HL-60 (cell line): ENCODE data around the gene KCNT2.

Experiments used
- DNase-seq, 2 experiments: peaks; one replicate each; pipeline ENCODE4 v3.0.0-alpha.2; 2010 to 2020; ENCODE audit warnings: low read depth in 1 of 2, low spot score in 1 of 2
- H3K27ac ChIP-seq: fragments of 250-450 bp; sonication (Bioruptor Pico); replicated peaks from 2 replicates; pipeline ENCODE4 v1.5.1; 2020; ENCODE audit warnings: mild to moderate bottlenecking, moderate library complexity
- H3K27me3 ChIP-seq: fragments of 250-450 bp; sonication (Bioruptor Pico); 2 replicates; pipeline ENCODE4 v1.5.1; 2021; ENCODE audit warnings: mild to moderate bottlenecking, moderate library complexity; ENCODE audit not compliant: insufficient read depth, poor library complexity, severe bottlenecking
- H3K4me3 ChIP-seq: replicated peaks from 2 replicates; pipeline ENCODE4 v1.5.1; 2011; ENCODE audit warnings: mild to moderate bottlenecking, control low read depth, low read length; ENCODE audit not compliant: insufficient read depth
- GABPA ChIP-seq: IDR thresholded peaks from 2 replicates; pipeline ENCODE4 v1.6.1; 2012; ENCODE audit warnings: low read depth
- POLR2AphosphoS5 ChIP-seq: IDR thresholded peaks from 2 replicates; pipeline ENCODE4 v1.6.1; 2012; ENCODE audit warnings: low read depth
- SPI1 ChIP-seq: IDR thresholded peaks from 2 replicates; pipeline ENCODE4 v1.6.1; 2012; ENCODE audit warnings: low read depth, mild to moderate bottlenecking, borderline replicate concordance
- TF ChIP-seq, protein P1 (sequence below): IDR thresholded peaks from 2 replicates; pipeline ENCODE4 v1.6.1; 2012; ENCODE audit warnings: low read depth; ENCODE audit not compliant: insufficient replicate concordance
- TF ChIP-seq, protein P2 (sequence below): IDR thresholded peaks from one replicate; pipeline ENCODE4 v1.5.1; 2011; ENCODE audit warnings: low read length, control low read depth, inconsistent platforms; ENCODE audit not compliant: insufficient read depth

The KCNT2 gene

DNA sequence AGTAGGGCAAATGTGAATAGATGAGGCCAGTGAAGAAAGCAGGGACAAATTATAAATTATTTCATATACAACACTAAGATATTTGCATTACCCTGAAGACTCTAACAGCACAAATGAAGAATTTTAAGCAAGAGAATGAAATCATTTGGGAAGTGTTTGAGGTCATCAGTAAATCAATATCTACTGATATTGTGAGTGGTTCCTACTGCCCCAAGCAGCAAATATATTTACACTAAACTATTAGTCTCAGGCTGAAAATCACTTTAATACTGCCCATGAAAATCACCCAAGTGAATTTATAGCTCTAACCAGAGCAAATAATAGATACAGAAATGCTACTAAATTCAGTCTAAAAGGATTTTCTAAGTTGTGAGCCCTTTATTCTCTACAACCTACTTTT lies 163.6 kb downstream of the KCNT2 start:
- no peak overlapping the region for H3K27ac ChIP-seq
- no peak for DNase-seq
- TF ChIP-seq POLR2AphosphoS5 (no peak), GABPA (no peak), SPI1 (no peak)
- TF ChIP-seq, protein P1, sequence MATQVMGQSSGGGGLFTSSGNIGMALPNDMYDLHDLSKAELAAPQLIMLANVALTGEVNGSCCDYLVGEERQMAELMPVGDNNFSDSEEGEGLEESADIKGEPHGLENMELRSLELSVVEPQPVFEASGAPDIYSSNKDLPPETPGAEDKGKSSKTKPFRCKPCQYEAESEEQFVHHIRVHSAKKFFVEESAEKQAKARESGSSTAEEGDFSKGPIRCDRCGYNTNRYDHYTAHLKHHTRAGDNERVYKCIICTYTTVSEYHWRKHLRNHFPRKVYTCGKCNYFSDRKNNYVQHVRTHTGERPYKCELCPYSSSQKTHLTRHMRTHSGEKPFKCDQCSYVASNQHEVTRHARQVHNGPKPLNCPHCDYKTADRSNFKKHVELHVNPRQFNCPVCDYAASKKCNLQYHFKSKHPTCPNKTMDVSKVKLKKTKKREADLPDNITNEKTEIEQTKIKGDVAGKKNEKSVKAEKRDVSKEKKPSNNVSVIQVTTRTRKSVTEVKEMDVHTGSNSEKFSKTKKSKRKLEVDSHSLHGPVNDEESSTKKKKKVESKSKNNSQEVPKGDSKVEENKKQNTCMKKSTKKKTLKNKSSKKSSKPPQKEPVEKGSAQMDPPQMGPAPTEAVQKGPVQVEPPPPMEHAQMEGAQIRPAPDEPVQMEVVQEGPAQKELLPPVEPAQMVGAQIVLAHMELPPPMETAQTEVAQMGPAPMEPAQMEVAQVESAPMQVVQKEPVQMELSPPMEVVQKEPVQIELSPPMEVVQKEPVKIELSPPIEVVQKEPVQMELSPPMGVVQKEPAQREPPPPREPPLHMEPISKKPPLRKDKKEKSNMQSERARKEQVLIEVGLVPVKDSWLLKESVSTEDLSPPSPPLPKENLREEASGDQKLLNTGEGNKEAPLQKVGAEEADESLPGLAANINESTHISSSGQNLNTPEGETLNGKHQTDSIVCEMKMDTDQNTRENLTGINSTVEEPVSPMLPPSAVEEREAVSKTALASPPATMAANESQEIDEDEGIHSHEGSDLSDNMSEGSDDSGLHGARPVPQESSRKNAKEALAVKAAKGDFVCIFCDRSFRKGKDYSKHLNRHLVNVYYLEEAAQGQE, result no peak
- TF ChIP-seq, protein P2, sequence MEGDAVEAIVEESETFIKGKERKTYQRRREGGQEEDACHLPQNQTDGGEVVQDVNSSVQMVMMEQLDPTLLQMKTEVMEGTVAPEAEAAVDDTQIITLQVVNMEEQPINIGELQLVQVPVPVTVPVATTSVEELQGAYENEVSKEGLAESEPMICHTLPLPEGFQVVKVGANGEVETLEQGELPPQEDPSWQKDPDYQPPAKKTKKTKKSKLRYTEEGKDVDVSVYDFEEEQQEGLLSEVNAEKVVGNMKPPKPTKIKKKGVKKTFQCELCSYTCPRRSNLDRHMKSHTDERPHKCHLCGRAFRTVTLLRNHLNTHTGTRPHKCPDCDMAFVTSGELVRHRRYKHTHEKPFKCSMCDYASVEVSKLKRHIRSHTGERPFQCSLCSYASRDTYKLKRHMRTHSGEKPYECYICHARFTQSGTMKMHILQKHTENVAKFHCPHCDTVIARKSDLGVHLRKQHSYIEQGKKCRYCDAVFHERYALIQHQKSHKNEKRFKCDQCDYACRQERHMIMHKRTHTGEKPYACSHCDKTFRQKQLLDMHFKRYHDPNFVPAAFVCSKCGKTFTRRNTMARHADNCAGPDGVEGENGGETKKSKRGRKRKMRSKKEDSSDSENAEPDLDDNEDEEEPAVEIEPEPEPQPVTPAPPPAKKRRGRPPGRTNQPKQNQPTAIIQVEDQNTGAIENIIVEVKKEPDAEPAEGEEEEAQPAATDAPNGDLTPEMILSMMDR, result no peak
- no peaks in the 10 kb centered on the region for H3K27me3 ChIP-seq
- no peak overlapping the region for H3K4me3 ChIP-seq

DNA sequence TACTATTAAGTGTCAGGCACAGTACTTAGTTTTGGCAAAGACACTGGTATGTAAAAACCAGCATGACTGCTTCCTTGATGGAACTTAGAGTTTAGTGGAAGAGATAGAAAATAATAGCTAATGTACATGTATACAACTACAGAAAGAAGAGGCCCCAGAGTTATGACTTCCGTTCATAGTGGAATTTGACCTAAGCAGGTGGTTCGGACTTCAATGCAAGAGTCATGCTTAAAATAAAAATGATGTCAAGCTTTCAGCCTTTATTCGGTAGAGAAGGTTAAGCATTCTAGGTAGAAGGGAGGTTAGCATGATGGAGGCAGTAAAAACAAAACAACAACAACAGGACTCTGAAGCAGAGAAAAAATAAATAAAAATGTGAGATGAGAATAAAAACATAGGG lies 165.9 kb downstream of the KCNT2 start:
- DNase-seq, result no peak
- H3K27me3 ChIP-seq, result no peaks in the 10 kb centered on the region
- no peak overlapping the region for H3K4me3 ChIP-seq
- TF ChIP-seq GABPA (no peak), SPI1 (no peak), POLR2AphosphoS5 (no peak)
- TF ChIP-seq, protein P2, result no peak
- no peak overlapping the region for H3K27ac ChIP-seq

DNA sequence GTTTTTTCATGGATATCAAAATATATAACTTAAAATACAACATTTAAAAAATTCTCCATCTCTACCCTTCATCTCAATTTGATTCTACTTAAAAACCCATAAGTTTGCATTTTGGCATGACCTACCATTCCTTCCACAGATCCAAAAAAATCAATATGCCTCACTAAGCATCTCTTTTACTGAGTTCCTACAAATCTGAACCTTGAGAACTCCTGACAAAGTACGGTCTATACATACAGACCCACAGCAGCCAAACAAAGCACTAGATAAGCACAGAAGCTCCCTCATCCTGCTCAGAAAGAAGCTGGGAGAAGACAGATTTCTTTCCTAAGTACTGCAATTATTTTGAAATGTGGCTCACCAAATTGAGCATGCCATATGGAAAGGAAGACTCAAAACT lies 167.5 kb downstream of the KCNT2 start:
- no peak for DNase-seq
- H3K4me3 ChIP-seq, result no peak overlapping the region
- TF ChIP-seq POLR2AphosphoS5, result no peak
- TF ChIP-seq, protein P1, result no peak
- TF ChIP-seq, protein P2, result no peak
- no peak for TF ChIP-seq GABPA
- no peak for TF ChIP-seq SPI1
- H3K27me3 ChIP-seq, result no peaks in the 10 kb centered on the region
- H3K27ac ChIP-seq, result no peak overlapping the region

DNA sequence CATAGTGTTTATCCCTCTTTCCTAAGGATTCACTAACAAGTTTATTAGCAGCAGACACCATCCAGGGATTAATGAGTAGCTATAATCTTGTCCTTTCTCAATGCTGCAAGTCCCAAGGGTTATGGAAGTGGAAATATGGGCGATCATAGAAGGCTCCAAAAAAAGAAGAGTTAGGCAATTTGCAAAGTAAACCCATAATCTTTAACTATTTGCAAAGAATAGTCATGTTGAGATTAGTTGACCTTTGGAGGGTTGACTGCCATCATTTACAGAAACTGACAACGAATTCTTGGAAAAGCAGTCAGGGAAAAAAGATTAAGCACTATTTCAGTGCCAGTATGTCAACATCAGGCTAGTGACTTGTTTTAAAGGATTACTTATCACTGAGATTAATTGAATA lies 169.9 kb downstream of the KCNT2 start:
- Histone ChIP-seq H3K27ac (no peak overlapping the region), H3K4me3 (no peak overlapping the region), H3K27me3 (no peaks in the 10 kb centered on the region)
- DNase-seq, result no peak
- TF ChIP-seq SPI1, result no peak
- no peak for TF ChIP-seq POLR2AphosphoS5
- TF ChIP-seq GABPA, result no peak
- TF ChIP-seq, protein P2, result no peak
- TF ChIP-seq, protein P1, result no peak
